Psoas muscle (tissue), 8 donors: ENCODE results near the gene ADCY2. TPM values are rescaled to one million over a fixed set of nuclear protein-coding genes. Genes with fewer than 3 reads are reported as not detected.
A peak's percentile ranks its signal among the peaks of the same experiment; 100 is the strongest.

Experiments
- ATAC-seq, 4 donors: fragments of 200-7000 bp; cut with Tn5 transposase; one replicate each; pipeline ENCODE4 v1.9.1; 2020; ENCODE audit warnings: moderate library complexity in 3 of 4, mild to moderate bottlenecking in 2 of 4
- DNase-seq, 2 donors: peaks; one replicate each; pipeline ENCODE4 v3.0.0-alpha.2; 2020
- H3K27ac ChIP-seq: fragments of 200-600 bp; one replicate; pipeline ENCODE4 v1.8.0; 2022
- H3K27me3 ChIP-seq, 3 donors: fragments of 200-600 bp in 1 of 3; one replicate each; pipeline versions ENCODE4 v1.6.1 to v1.8.0; 2013 to 2022; ENCODE audit warnings: low read length in 2 of 3, mild to moderate bottlenecking in 2 of 3, moderate library complexity in 1 of 3; ENCODE audit not compliant: insufficient read depth in 3 of 3
- H3K36me3 ChIP-seq, 2 donors: fragments of 200-600 bp in 1 of 2; one replicate each; pipeline versions ENCODE4 v1.6.1 to v1.8.0; 2013 to 2022; ENCODE audit warnings: low read depth in 1 of 2, mild to moderate bottlenecking in 1 of 2, moderate library complexity in 1 of 2; ENCODE audit not compliant: insufficient read depth in 1 of 2
- H3K4me1 ChIP-seq: fragments of 200-600 bp; one replicate; pipeline ENCODE4 v1.8.0; 2022
- H3K4me3 ChIP-seq: fragments of 200-600 bp; one replicate; pipeline ENCODE4 v1.8.0; 2022; ENCODE audit warnings: mild to moderate bottlenecking
- H3K9me3 ChIP-seq: fragments of 200-600 bp; one replicate; pipeline ENCODE4 v1.8.0; 2022
- WGBS, 3 donors: extraction: QIAGEN DNeasy Blood & Tissue Kit; methylation state at CpG; one replicate each; pipeline versions ENCODE4 v1.1.6 to v1.1.7; 2013; 5-methylcytosine and 5-hydroxymethylcytosine counted together
- intact Hi-C, 2 donors: fragments of 100-400 bp; cut with DNase I; formaldehyde crosslinking; loops; one replicate each; pipeline versions ENCODE4 v1.11.0 to v1.14.2; 2022
- polyA plus RNA-seq, 3 donors: library from polyadenylated mRNA; stranded (reverse); fragments of 200-250 nt; gene quantifications; one replicate each; pipeline ENCODE4 v1.2.3, GENCODE V29; 2013
- total RNA-seq, 4 donors: library from RNA; stranded (reverse); fragmentation: NEBNext Ultra II Directional in 2 of 4; extraction: Animal tissue kit (Norgen Biotek cat#: 25700) in 2 of 4; gene quantifications; one replicate each; pipeline versions ENCODE4 v1.2.1 to v1.2.4, GENCODE V29; 2021 to 2023
- TF ChIP-seq, protein P1 (sequence below): fragments of 200-600 bp; IDR thresholded peaks from one replicate; pipeline ENCODE4 v1.8.0; 2022; ENCODE audit warnings: antibody characterized with exemption
- donor health status: healthy with polysubstance abuse.
- donor health status: DM: no; HTN: no; CAD: no; lungs with moderate emphysema.
- donor health status: Bipolar disorder and iron deficiency.
- donor health status: healthy.
- donor health status: DM: yes; HTN: yes; CAD: no.
- donor health status: DM: no; HTN: no; CAD: no.
- donor health status: DM: no; HTN: no; CAD: no.
- donor health status: DM: yes; HTN: yes; CAD: no.

Gene ADCY2
- total and polyA plus RNA-seq, 7 donors: 24.3 to 91.4 (median 55.1) TPM

DNA sequence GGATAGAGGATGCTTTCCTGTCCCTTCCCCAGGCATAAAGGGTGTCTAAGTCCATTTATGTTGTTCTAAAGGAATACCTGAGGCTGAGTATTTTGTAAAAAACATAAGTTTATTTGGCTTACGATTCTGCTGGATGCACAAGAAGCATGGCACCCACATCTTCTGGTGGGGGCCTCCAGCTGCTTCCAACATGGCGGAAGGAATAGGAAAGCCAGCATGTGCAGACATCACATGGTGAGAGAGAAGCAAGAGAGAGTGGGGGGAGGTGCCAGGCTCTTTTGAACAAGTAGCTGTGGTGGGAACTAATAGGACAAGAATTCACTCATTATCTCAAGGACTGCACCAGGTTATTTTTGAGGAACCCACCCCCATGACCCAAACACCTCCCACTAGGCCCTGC lies 77.2 kb downstream of the ADCY2 start:
- intact Hi-C loops: no loop called here
- Histone ChIP-seq H3K4me1 (peaks cover 11% of the 10 kb centered on the region), H3K4me3 (no peak overlapping the region), H3K27me3 (no peaks in the 10 kb centered on the region), H3K9me3 (peaks cover 4% of the 10 kb centered on the region), H3K36me3 (no peaks in the 10 kb centered on the region), H3K27ac (no peak overlapping the region)
- ATAC-seq: no peak
- WGBS, 3 donors: 86 to 89% (median 86%) methylated on average over 2 of the region's 2 CpGs
- TF ChIP-seq, protein P1, sequence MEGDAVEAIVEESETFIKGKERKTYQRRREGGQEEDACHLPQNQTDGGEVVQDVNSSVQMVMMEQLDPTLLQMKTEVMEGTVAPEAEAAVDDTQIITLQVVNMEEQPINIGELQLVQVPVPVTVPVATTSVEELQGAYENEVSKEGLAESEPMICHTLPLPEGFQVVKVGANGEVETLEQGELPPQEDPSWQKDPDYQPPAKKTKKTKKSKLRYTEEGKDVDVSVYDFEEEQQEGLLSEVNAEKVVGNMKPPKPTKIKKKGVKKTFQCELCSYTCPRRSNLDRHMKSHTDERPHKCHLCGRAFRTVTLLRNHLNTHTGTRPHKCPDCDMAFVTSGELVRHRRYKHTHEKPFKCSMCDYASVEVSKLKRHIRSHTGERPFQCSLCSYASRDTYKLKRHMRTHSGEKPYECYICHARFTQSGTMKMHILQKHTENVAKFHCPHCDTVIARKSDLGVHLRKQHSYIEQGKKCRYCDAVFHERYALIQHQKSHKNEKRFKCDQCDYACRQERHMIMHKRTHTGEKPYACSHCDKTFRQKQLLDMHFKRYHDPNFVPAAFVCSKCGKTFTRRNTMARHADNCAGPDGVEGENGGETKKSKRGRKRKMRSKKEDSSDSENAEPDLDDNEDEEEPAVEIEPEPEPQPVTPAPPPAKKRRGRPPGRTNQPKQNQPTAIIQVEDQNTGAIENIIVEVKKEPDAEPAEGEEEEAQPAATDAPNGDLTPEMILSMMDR: no peak
- no peak for DNase-seq

DNA sequence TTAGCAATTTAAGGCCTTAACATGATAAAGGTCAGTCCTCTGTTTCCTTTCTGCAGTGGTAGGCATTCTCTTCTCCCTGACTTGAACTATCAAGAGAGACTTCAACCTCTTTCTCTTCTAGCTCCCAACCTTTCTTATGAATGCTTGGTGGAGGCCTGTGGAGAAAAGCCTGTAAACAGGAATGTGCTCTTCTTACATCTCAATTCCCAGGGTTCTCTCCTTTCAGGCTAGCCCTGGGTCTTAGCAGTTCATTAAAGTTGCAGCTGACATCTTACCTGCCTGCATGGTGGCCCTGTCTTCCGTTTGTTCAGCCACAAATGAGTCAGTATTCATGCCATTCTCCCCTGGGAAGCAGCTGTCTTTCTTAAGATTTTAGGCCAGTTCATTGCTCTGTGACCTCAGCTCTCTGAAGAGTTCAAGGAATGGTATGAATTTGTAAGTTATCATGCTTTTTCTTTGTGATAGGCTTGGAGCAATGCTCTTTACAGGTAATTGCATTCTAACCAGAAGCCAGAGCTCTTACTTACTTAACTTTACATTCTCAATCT lies 77.8 kb downstream of the ADCY2 start:
- H3K27ac ChIP-seq: no peak overlapping the region
- ATAC-seq (peak in 3 of 4 donors; percentile 19 to 42 (median 36)), DNase-seq (no peak)
- H3K9me3 ChIP-seq: peaks cover 4% of the 10 kb centered on the region
- H3K4me1 ChIP-seq: peaks cover 11% of the 10 kb centered on the region
- H3K27me3 ChIP-seq: no peaks in the 10 kb centered on the region
- TF ChIP-seq, protein P1: no peak
- WGBS, 3 donors: 5 to 24% (median 9%) methylated on average over 1 of the region's 1 CpG
- intact Hi-C loops: no loop called here
- H3K4me3 ChIP-seq: no peak overlapping the region
- H3K36me3 ChIP-seq: no peaks in the 10 kb centered on the region

DNA sequence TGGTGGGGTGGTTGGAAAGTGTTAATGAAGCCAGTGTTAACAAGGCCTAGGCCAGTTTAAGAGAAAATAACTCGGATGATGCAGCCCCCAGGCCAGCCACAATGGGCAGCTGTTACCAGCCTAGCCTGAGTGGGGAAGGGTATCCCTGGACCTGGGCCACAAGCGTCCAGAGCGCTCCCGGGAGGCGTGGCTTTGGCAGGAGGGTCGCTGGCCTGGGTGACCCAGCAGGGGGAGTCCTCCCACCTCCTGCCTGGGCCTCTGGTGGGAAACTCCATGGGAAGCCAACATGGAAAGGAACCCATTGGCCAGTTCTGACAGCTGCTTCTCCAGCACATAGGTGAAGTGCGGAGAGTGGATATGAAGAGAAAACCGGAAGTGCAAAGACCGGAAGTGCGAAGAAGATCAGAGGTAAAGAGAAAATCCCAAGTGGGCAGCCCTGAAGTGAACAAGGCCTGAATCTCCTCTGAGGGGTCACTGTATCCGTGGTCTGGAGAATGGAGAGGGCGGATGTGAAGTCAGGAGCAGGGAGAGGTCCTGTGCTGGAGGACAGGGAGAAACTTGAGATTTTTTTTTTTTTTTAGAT lies 79.0 kb downstream of the ADCY2 start:
- Histone ChIP-seq H3K9me3 (peaks cover 4% of the 10 kb centered on the region), H3K27ac (no peak overlapping the region), H3K36me3 (no peaks in the 10 kb centered on the region), H3K4me3 (no peak overlapping the region), H3K27me3 (no peaks in the 10 kb centered on the region), H3K4me1 (peaks cover 11% of the 10 kb centered on the region)
- ATAC-seq: peak in 2 of 4 donors; percentile 17 to 24
- TF ChIP-seq, protein P1: no peak
- DNase-seq: no peak
- WGBS, 3 donors: 90 to 95% (median 91%) methylated on average over 12 of the region's 12 CpGs
- intact Hi-C loops: no loop called here

DNA sequence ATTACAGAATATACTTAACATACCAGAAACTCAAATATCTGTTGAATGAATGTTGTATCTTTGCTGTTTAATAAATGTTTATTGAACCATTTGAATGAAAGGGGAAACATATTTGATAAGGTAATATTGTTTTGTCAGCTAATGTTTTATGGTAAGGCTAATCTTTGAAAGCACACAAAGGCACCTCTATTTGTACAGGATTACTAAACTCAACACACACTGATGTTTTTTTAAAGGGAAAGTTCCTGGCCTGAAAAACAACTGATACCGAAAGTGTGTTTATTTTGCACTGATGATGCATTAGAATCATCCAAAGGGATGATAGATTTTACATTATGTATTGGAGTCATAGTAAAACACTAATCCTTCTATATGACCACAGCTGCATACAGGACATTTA lies 82.5 kb downstream of the ADCY2 start:
- WGBS, 3 donors: 67 to 88% (median 68%) methylated on average over 1 of the region's 1 CpG
- no peaks in the 10 kb centered on the region for H3K36me3 ChIP-seq
- no peak for DNase-seq
- intact Hi-C loops: no loop called here
- no peak overlapping the region for H3K27ac ChIP-seq
- peaks cover 9% of the 10 kb centered on the region for H3K4me1 ChIP-seq
- H3K27me3 ChIP-seq: no peaks in the 10 kb centered on the region
- H3K4me3 ChIP-seq: no peak overlapping the region
- no peak for ATAC-seq
- H3K9me3 ChIP-seq: no peaks in the 10 kb centered on the region
- TF ChIP-seq, protein P1: no peak

DNA sequence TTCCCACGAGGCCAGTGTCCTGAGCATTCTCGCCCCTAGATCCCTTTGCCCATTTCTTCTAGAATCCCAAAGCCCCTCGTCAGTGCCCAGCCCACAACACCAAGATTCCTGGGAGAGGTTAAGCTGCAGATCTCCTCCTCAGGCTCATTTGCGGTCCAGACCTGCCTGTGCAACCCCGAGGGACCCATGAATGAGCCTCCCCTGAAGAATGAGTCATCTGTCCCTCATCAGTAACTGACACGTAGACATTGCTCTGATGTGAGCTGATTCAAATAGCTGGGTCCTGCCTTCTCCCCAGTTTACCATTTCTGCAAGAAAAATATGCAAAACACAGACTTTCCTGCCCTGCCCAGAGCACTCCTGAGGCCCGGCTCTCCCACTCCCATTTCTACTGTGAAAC lies 92.8 kb downstream of the ADCY2 start:
- Histone ChIP-seq H3K4me1 (peaks cover 27% of the 10 kb centered on the region), H3K27me3 (no peaks in the 10 kb centered on the region), H3K4me3 (no peak overlapping the region), H3K9me3 (no peaks in the 10 kb centered on the region), H3K27ac (no peak overlapping the region), H3K36me3 (no peaks in the 10 kb centered on the region)
- ATAC-seq (peak in 3 of 4 donors; percentile 80 to 85 (median 83)), DNase-seq (no peak)
- 71 to 78% (median 73%) methylated on average over 7 of the region's 7 CpGs for WGBS, 3 donors
- TF ChIP-seq, protein P1: no peak
- intact Hi-C loops: no loop called here
